SK-N-SH (cell line): ENCODE results near the gene GSE1.

ENCODE experiments used
- CTCF ChIP-seq: fragments of 200-600 bp; sonication (generic); IDR thresholded peaks from 2 replicates; pipeline ENCODE4 v1.6.1; 2017; ENCODE audit warnings: antibody characterized with exemption, mild to moderate bottlenecking, moderate library complexity
- IRF3 ChIP-seq: fragments of 150-350 bp; IDR thresholded peaks from 2 replicates; pipeline ENCODE4 v1.6.1; 2016; ENCODE audit warnings: mild to moderate bottlenecking, low read depth, low read length
- MAX ChIP-seq: IDR thresholded peaks from 2 replicates; pipeline ENCODE4 v1.4.0; 2012; ENCODE audit warnings: low read depth
- YY1 ChIP-seq: IDR thresholded peaks from 2 replicates; pipeline ENCODE4 v1.4.0; 2012; ENCODE audit warnings: low read depth, mild to moderate bottlenecking

- TF ChIP-seq IRF3 (no peak), MAX (no peak), CTCF (no peak), YY1 (no peak)
Observed at GRCh38 chr16:85687651-85688471, 74.7 kb downstream of the GSE1 start.
